K562 (cell line): ENCODE measurements around the gene MED29. TPM values are rescaled to one million over a fixed set of nuclear protein-coding genes. Genes with fewer than 3 reads are reported as not detected.

Source experiments
- CHCHD3 ChIP-seq: fragments of 250-450 bp; sonication (Bioruptor Pico); IDR thresholded peaks from 2 replicates; pipeline ENCODE4 v2.1.2; 2022; ENCODE audit warnings: mild to moderate bottlenecking
- COPS2 ChIP-seq: fragments of 450-650 bp; conservative IDR thresholded peaks from 2 replicates; pipeline ENCODE4 v1.6.1; 2016; ENCODE audit warnings: mild to moderate bottlenecking, moderate library complexity
- DACH1 ChIP-seq: fragments of 450-650 bp; IDR thresholded peaks from 2 replicates; pipeline ENCODE4 v1.6.1; 2018; ENCODE audit not compliant: partially characterized antibody
- E4F1 ChIP-seq: fragments of 250-450 bp; sonication (Bioruptor Pico); IDR thresholded peaks from 2 replicates; pipeline ENCODE4 v1.5.0; 2021; ENCODE audit warnings: mild to moderate bottlenecking, borderline replicate concordance
- ETS2 ChIP-seq: IDR thresholded peaks from 2 replicates; pipeline ENCODE4 v1.6.1; 2016; ENCODE audit warnings: borderline replicate concordance, missing genetic modification characterization, mild to moderate bottlenecking, moderate library complexity, missing compliant biosample characterization; ENCODE audit not compliant: poor library complexity, severe bottlenecking
- FIP1L1 ChIP-seq: fragments of 200-400 bp; formaldehyde crosslinking; IDR thresholded peaks from 2 replicates; pipeline ENCODE4 v1.6.1; 2018; ENCODE audit warnings: mild to moderate bottlenecking, low read depth, low read length; ENCODE audit not compliant: poor library complexity, severe bottlenecking
- FOXJ2 ChIP-seq: fragments of 200-800 bp; sonication (Bioruptor generic); IDR thresholded peaks from 2 replicates; pipeline ENCODE4 v1.6.1; 2016; ENCODE audit warnings: missing genetic modification characterization, missing compliant biosample characterization
- MIER1 ChIP-seq: fragments of 450-650 bp; IDR thresholded peaks from 2 replicates; pipeline ENCODE4 v1.6.1; 2016; ENCODE audit warnings: antibody characterized with exemption, mild to moderate bottlenecking, low read depth
- NKRF ChIP-seq: fragments of 450-650 bp; IDR thresholded peaks from 2 replicates; pipeline ENCODE4 v1.6.1; 2016; ENCODE audit warnings: borderline replicate concordance
- POLR2AphosphoS2 ChIP-seq: IDR thresholded peaks from 2 replicates; pipeline ENCODE4 v1.6.1; 2012; ENCODE audit warnings: low read length, improper control_type of control experiment
- PRPF4 ChIP-seq: fragments of 200-400 bp; formaldehyde crosslinking; IDR thresholded peaks from one replicate; pipeline ENCODE4 v1.6.1; 2017; ENCODE audit warnings: low read length, low read depth, mild to moderate bottlenecking; ENCODE audit not compliant: insufficient read depth, poor library complexity, severe bottlenecking
- RUNX1 ChIP-seq: sonication (generic); IDR thresholded peaks from 2 replicates; pipeline ENCODE4 v1.6.1; 2016; ENCODE audit warnings: antibody characterized with exemption, low read depth
- TCF7 ChIP-seq: sonication (generic); IDR thresholded peaks from 2 replicates; pipeline ENCODE4 v1.6.1; 2016; ENCODE audit warnings: antibody characterized with exemption, borderline replicate concordance
- ZBED1 ChIP-seq: IDR thresholded peaks from 2 replicates; pipeline ENCODE4 v1.6.1; 2014
- ZC3H4 ChIP-seq: sonication (generic); formaldehyde crosslinking; IDR thresholded peaks from 2 replicates; pipeline ENCODE4 v1.9.0; 2021; ENCODE audit warnings: missing genetic modification reagents, borderline replicate concordance
- ZFPM2 ChIP-seq: fragments of 250-450 bp; sonication (Bioruptor Pico); IDR thresholded peaks from 2 replicates; pipeline ENCODE4 v1.5.1; 2022; ENCODE audit warnings: mild to moderate bottlenecking
- ZNF184 ChIP-seq: sonication (generic); formaldehyde crosslinking; IDR thresholded peaks from 2 replicates; pipeline ENCODE4 v1.5.0; 2020; ENCODE audit warnings: missing genetic modification reagents
- ZNF232 ChIP-seq: sonication (generic); formaldehyde crosslinking; IDR thresholded peaks from 2 replicates; pipeline ENCODE4 v1.8.0; 2022; ENCODE audit warnings: mild to moderate bottlenecking, missing genetic modification reagents
- ZNF444 ChIP-seq: fragments of 250-450 bp; sonication (Bioruptor Pico); IDR thresholded peaks from 2 replicates; pipeline ENCODE4 v1.4.0; 2020; ENCODE audit warnings: mild to moderate bottlenecking, moderate library complexity
- polyA plus RNA-seq, 8 experiments: library from polyadenylated mRNA; depleted of rRNA in 4 of 8; stranded (reverse) in 5 of 8; unstranded in 3 of 8; fragments of >200 nt; fragmentation: Nextera tagmentation in 2 of 8; fragmentation: Illumina TruSeq in 1 of 8; extraction: Ambion mirVana in 2 of 8; extraction: Trizol in 1 of 8; gene quantifications; 2 replicates each; pipeline versions ENCODE4 v1.2.1 to v1.2.3, GENCODE V29; 2011 to 2014; ENCODE audit warnings: inconsistent platforms in 1 of 8, missing spikeins in 1 of 8
- total RNA-seq, 7 experiments: library from RNA; depleted of rRNA in 6 of 7; stranded (reverse); fragments of >200 nt in 6 of 7; fragmentation: Illumina TruSeq in 2 of 7; extraction: Trizol in 2 of 7; gene quantifications; 2 replicates each; pipeline versions ENCODE4 v1.2.1 to v1.2.3, GENCODE V29; 2011 to 2021; ENCODE audit warnings: low replicate concordance in 1 of 7
- TF ChIP-seq, protein P1 (sequence below): fragments of 450-650 bp; IDR thresholded peaks from 2 replicates; pipeline ENCODE4 v1.6.1; 2017; ENCODE audit warnings: antibody characterized with exemption
- TF ChIP-seq, protein P2 (sequence below): fragments of 450-650 bp; formaldehyde crosslinking; IDR thresholded peaks from 2 replicates; pipeline ENCODE4 v1.4.0; 2022; ENCODE audit warnings: missing genetic modification characterization

MED29 gene
- total and polyA plus RNA-seq, 9 of the 15 experiments (the other 6 are each of a cell fraction or from before 2014, with no cell fraction given): 1.8 to 22.6 (median 12.4) TPM

DNA sequence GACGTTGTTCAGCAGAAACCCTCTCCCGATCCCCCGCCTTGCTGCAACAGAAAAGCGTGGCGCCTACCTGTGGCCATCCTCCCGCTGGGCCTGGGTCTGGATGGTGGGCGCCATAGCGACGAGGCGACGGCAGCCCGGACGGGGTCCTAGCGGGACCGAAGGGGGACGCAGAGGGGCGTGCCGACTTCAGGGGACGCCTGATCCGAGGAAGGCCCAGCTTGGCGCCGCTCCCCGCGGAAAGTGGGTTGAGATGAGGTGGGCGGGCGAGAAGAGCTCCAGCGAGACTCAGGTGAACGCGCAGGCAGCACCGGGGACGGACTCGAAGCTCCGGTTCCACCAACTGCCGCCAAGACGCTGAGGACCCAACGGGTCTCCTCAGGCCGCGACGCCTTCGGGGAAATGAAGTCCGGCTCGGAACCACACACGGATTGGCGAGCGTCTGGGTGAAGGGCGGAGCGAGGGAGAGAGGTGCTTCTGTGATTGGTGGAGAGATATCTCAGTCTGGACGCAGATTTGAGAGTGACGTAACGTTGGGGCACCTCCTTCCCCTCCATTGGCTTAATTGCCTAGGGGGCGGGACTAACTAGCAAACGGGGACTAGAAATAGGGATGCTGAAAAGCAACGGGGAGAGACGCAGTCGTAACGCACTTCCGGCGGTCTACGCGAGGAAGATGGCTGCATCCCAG, at the start of gene MED29, which contains the start of gene PAF1 (continued):
- TF ChIP-seq RUNX1 (0 out of 2 replicates have a peak, but pooled peaks have one; percentile 35), ETS2 (no peak), ZBED1 (no peak), MIER1 (0 out of 2 replicates have a peak, but pooled peaks have one; percentile 20), NKRF (peak; percentile 77; the same call in 1 of the 2 replicates), E4F1 (peak; percentile 89), PRPF4 (no peak), FOXJ2 (tag) (no peak), ZFPM2 (CRISPR knock-in tag) (0 out of 2 replicates have a peak, but pooled peaks have one; percentile 76), ZNF184 (no peak), POLR2AphosphoS2 (no peak), FIP1L1 (peak; percentile 84), CHCHD3 (no peak), TCF7 (no peak), ZNF444 (CRISPR knock-in tag) (no peak), COPS2 (no peak), ZC3H4 (CRISPR knock-in tag) (no peak), ZNF232 (CRISPR knock-in tag) (0 out of 2 replicates have a peak, but pooled peaks have one; percentile 24), DACH1 (peak; percentile 81)
- TF ChIP-seq, protein P1, sequence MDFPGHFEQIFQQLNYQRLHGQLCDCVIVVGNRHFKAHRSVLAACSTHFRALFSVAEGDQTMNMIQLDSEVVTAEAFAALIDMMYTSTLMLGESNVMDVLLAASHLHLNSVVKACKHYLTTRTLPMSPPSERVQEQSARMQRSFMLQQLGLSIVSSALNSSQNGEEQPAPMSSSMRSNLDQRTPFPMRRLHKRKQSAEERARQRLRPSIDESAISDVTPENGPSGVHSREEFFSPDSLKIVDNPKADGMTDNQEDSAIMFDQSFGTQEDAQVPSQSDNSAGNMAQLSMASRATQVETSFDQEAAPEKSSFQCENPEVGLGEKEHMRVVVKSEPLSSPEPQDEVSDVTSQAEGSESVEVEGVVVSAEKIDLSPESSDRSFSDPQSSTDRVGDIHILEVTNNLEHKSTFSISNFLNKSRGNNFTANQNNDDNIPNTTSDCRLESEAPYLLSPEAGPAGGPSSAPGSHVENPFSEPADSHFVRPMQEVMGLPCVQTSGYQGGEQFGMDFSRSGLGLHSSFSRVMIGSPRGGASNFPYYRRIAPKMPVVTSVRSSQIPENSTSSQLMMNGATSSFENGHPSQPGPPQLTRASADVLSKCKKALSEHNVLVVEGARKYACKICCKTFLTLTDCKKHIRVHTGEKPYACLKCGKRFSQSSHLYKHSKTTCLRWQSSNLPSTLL: no peak; the same call in 1 of the 2 replicates
- TF ChIP-seq, protein P2, sequence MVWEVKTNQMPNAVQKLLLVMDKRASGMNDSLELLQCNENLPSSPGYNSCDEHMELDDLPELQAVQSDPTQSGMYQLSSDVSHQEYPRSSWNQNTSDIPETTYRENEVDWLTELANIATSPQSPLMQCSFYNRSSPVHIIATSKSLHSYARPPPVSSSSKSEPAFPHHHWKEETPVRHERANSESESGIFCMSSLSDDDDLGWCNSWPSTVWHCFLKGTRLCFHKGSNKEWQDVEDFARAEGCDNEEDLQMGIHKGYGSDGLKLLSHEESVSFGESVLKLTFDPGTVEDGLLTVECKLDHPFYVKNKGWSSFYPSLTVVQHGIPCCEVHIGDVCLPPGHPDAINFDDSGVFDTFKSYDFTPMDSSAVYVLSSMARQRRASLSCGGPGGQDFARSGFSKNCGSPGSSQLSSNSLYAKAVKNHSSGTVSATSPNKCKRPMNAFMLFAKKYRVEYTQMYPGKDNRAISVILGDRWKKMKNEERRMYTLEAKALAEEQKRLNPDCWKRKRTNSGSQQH (CRISPR knock-in tag): peak; percentile 59; the same call in 1 of the 2 replicates
